Measurements from ENCODE around the gene ELOVL6. TPM values are rescaled to one million over a fixed set of nuclear protein-coding genes. Genes with fewer than 3 reads are reported as not detected.

The ELOVL6 gene
- total and polyA plus RNA-seq, 9 of the 15 experiments (the other 6 are each of a cell fraction or from before 2014, with no cell fraction given): 18.3 to 82.6 (median 46.0) TPM

DNA sequence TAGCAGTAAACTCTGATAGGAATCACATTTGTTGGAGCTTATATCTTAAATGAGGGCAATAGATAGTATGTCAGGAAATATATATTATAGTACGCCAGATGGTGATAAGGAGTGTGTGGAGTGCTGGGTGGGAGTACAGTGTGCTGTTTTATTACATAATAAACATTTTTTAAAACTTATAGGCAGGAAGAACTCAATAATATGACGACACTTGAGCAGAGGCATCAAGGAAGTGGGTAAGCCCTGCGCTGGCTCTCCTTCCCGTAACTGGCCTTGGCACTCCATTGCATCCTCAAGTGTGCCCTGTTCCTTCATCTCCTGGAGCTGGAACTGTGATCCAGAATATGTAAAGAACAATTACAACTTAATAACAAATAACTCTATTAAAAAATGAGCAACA is 123.8 kb downstream of the ELOVL6 start (continued):
- TF ChIP-seq, protein P1, sequence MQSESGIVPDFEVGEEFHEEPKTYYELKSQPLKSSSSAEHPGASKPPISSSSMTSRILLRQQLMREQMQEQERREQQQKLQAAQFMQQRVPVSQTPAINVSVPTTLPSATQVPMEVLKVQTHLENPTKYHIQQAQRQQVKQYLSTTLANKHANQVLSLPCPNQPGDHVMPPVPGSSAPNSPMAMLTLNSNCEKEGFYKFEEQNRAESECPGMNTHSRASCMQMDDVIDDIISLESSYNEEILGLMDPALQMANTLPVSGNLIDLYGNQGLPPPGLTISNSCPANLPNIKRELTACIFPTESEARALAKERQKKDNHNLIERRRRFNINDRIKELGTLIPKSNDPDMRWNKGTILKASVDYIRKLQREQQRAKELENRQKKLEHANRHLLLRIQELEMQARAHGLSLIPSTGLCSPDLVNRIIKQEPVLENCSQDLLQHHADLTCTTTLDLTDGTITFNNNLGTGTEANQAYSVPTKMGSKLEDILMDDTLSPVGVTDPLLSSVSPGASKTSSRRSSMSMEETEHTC (IDR thresholded peaks at IDR 0.05): no peak
- no peak for TF ChIP-seq FOXM1 (IDR thresholded peaks at IDR 0.05; ENCODE audit: low read depth)
- no peak for TF ChIP-seq FOXM1 (CRISPR knock-in tag; IDR thresholded peaks at IDR 0.05; ENCODE audit: low read depth)
- TF ChIP-seq TBP (optimal IDR thresholded peaks at IDR 0.05; ENCODE audit: low read depth, low read length): no peak
- no peak for TF ChIP-seq ZNF133 (CRISPR knock-in tag; IDR thresholded peaks at IDR 0.05)
- TF ChIP-seq, protein P2, sequence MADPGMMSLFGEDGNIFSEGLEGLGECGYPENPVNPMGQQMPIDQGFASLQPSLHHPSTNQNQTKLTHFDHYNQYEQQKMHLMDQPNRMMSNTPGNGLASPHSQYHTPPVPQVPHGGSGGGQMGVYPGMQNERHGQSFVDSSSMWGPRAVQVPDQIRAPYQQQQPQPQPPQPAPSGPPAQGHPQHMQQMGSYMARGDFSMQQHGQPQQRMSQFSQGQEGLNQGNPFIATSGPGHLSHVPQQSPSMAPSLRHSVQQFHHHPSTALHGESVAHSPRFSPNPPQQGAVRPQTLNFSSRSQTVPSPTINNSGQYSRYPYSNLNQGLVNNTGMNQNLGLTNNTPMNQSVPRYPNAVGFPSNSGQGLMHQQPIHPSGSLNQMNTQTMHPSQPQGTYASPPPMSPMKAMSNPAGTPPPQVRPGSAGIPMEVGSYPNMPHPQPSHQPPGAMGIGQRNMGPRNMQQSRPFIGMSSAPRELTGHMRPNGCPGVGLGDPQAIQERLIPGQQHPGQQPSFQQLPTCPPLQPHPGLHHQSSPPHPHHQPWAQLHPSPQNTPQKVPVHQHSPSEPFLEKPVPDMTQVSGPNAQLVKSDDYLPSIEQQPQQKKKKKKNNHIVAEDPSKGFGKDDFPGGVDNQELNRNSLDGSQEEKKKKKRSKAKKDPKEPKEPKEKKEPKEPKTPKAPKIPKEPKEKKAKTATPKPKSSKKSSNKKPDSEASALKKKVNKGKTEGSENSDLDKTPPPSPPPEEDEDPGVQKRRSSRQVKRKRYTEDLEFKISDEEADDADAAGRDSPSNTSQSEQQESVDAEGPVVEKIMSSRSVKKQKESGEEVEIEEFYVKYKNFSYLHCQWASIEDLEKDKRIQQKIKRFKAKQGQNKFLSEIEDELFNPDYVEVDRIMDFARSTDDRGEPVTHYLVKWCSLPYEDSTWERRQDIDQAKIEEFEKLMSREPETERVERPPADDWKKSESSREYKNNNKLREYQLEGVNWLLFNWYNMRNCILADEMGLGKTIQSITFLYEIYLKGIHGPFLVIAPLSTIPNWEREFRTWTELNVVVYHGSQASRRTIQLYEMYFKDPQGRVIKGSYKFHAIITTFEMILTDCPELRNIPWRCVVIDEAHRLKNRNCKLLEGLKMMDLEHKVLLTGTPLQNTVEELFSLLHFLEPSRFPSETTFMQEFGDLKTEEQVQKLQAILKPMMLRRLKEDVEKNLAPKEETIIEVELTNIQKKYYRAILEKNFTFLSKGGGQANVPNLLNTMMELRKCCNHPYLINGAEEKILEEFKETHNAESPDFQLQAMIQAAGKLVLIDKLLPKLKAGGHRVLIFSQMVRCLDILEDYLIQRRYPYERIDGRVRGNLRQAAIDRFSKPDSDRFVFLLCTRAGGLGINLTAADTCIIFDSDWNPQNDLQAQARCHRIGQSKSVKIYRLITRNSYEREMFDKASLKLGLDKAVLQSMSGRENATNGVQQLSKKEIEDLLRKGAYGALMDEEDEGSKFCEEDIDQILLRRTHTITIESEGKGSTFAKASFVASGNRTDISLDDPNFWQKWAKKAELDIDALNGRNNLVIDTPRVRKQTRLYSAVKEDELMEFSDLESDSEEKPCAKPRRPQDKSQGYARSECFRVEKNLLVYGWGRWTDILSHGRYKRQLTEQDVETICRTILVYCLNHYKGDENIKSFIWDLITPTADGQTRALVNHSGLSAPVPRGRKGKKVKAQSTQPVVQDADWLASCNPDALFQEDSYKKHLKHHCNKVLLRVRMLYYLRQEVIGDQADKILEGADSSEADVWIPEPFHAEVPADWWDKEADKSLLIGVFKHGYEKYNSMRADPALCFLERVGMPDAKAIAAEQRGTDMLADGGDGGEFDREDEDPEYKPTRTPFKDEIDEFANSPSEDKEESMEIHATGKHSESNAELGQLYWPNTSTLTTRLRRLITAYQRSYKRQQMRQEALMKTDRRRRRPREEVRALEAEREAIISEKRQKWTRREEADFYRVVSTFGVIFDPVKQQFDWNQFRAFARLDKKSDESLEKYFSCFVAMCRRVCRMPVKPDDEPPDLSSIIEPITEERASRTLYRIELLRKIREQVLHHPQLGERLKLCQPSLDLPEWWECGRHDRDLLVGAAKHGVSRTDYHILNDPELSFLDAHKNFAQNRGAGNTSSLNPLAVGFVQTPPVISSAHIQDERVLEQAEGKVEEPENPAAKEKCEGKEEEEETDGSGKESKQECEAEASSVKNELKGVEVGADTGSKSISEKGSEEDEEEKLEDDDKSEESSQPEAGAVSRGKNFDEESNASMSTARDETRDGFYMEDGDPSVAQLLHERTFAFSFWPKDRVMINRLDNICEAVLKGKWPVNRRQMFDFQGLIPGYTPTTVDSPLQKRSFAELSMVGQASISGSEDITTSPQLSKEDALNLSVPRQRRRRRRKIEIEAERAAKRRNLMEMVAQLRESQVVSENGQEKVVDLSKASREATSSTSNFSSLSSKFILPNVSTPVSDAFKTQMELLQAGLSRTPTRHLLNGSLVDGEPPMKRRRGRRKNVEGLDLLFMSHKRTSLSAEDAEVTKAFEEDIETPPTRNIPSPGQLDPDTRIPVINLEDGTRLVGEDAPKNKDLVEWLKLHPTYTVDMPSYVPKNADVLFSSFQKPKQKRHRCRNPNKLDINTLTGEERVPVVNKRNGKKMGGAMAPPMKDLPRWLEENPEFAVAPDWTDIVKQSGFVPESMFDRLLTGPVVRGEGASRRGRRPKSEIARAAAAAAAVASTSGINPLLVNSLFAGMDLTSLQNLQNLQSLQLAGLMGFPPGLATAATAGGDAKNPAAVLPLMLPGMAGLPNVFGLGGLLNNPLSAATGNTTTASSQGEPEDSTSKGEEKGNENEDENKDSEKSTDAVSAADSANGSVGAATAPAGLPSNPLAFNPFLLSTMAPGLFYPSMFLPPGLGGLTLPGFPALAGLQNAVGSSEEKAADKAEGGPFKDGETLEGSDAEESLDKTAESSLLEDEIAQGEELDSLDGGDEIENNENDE (IDR thresholded peaks at IDR 0.05; ENCODE audit: low read depth, low read length): no peak
- TF ChIP-seq RCOR1 (IDR thresholded peaks at IDR 0.05; ENCODE audit: borderline replicate concordance in 1 of 2, low read depth in 2 of 2, low read length in 2 of 2): no peak
- TF ChIP-seq TAF9B (IDR thresholded peaks at IDR 0.05; ENCODE audit: partially characterized antibody): no peak
